HepG2 (cell line): ENCODE measurements around the gene G6PC2. TPM values are rescaled to one million over a fixed set of nuclear protein-coding genes. Genes with fewer than 3 reads are reported as not detected.
"Not testable (repeated sequence)": the region's sequence is repeated elsewhere in the genome, so short reads cannot be mapped to it uniquely, and the experiment has no call there.

Source experiments
- ATAC-seq: fragments of 200-7000 bp; cut with Tn5 transposase; 3 replicates; pipeline ENCODE4 v1.9.1; 2020; ENCODE audit warnings: mild to moderate bottlenecking, moderate library complexity
- BruUV-seq: library from RNA; stranded (reverse); fragments of 400-500 nt; replicated peaks from 2 replicates; lab custom pipeline; 2021; lab: Mats Ljungman, UMichigan
- CTCF ChIA-PET: fragments of 300-600 bp; formaldehyde crosslinking; extraction: SDS; loops from one replicate; lab custom pipeline; 2021; ENCODE audit warnings: low total read pairs, inconsistent platforms, low intra/inter-chr PET ratio; lab: Yijun Ruan, JAX
- POLR2A ChIA-PET: fragments of 350-600 bp; sonication (Branson Sonifier 250); formaldehyde crosslinking; loops from one replicate; lab custom pipeline; 2020; ENCODE audit warnings: antibody characterized with exemption, inconsistent platforms; lab: Yijun Ruan, JAX
- DNase-seq: peaks from one replicate; pipeline ENCODE4 v3.0.0-alpha.2; 2015; ENCODE audit warnings: low spot score
- FAIRE-seq: peaks from 3 replicates; lab custom pipeline; 2011; peaks lifted over from hg19 to GRCh38; lab: Jason Lieb, UNC
- H2AFZ ChIP-seq: one replicate; pipeline ENCODE4 v1.6.1; 2011; ENCODE audit warnings: low read length, inconsistent platforms
- H3K27ac ChIP-seq: fragments of 300-600 bp; 3 replicates; pipeline ENCODE4 v1.8.0; 2011; ENCODE audit warnings: mixed run types, mild to moderate bottlenecking, mixed read lengths, low read length, inconsistent platforms; ENCODE audit not compliant: insufficient read depth; ENCODE audit errors: extremely low read length
- H3K27me3 ChIP-seq, 2 experiments: fragments of 200-600 bp in 1 of 2; 2 replicates in 1 of 2; 3 replicates in 1 of 2; pipeline versions ENCODE4 v1.6.0 to v1.8.0; 2011; ENCODE audit warnings: low read length in 2 of 2, mild to moderate bottlenecking in 2 of 2, moderate library complexity in 2 of 2, inconsistent platforms in 1 of 2; ENCODE audit not compliant: insufficient read depth in 2 of 2, control insufficient read depth in 1 of 2
- H3K36me3 ChIP-seq, 2 experiments: fragments of 200-600 bp in 1 of 2; replicated peaks in 1 of 2; 2 replicates in 1 of 2; 3 replicates in 1 of 2; pipeline versions ENCODE4 v1.5.1 to v1.8.0; 2011; ENCODE audit warnings: low read length in 2 of 2, inconsistent platforms in 1 of 2; ENCODE audit not compliant: insufficient read depth in 2 of 2, control insufficient read depth in 1 of 2
- H3K4me1 ChIP-seq: 2 replicates; pipeline ENCODE4 v1.5.1; 2012; ENCODE audit warnings: low read length, inconsistent platforms; ENCODE audit not compliant: insufficient read depth
- H3K4me2 ChIP-seq: 2 replicates; pipeline ENCODE4 v1.6.0; 2011; ENCODE audit warnings: low read depth, low read length, inconsistent platforms
- H3K4me3 ChIP-seq, 3 experiments: fragments of 200-600 bp in 1 of 3; sonication (generic), shearing (Covaris generic) in 1 of 3; replicated peaks in 1 of 3; 2 replicates each; pipeline ENCODE4 v1.5.1; 2011 to 2016; ENCODE audit warnings: low read length in 3 of 3, inconsistent platforms in 2 of 3, low read depth in 2 of 3, mild to moderate bottlenecking in 2 of 3, control low read depth in 1 of 3, mixed read lengths in 1 of 3; ENCODE audit not compliant: insufficient read depth in 1 of 3
- H3K79me2 ChIP-seq: one replicate; pipeline ENCODE4 v1.6.1; 2011; ENCODE audit warnings: low read length, inconsistent platforms; ENCODE audit not compliant: insufficient read depth
- H3K9ac ChIP-seq: 2 replicates; pipeline ENCODE4 v1.6.0; 2011; ENCODE audit warnings: mild to moderate bottlenecking, low read depth, low read length, inconsistent platforms; ENCODE audit not compliant: insufficient read depth
- H3K9me3 ChIP-seq: 2 replicates; pipeline ENCODE4 v1.5.1; 2012; ENCODE audit warnings: mild to moderate bottlenecking, low read length
- H4K20me1 ChIP-seq: 2 replicates; pipeline ENCODE4 v1.6.0; 2011; ENCODE audit warnings: inconsistent platforms, mild to moderate bottlenecking, low read length, moderate library complexity; ENCODE audit not compliant: insufficient read depth
- WGBS: methylation state at CpG from one replicate; pipeline ENCODE4 v1.1.6; 2017; ENCODE audit warnings: low lambda C conversion rate; 5-methylcytosine and 5-hydroxymethylcytosine counted together
- in situ Hi-C: cut with HindIII; loops from 2 replicates; pipeline ENCODE4 v1.10.0; 2017; ENCODE audit warnings: low pct_unique_long_range_greater_than_20kb; ENCODE audit not compliant: extremely low pct_ligation_motif_present
- intact Hi-C: fragments of 100-400 bp; cut with micrococcal nuclease; formaldehyde crosslinking; loops from one replicate; pipeline ENCODE4 v1.10.0; 2022; ENCODE audit not compliant: unreplicated experiment
- polyA plus RNA-seq, 8 experiments: library from polyadenylated mRNA; depleted of rRNA in 3 of 8; stranded (reverse) in 7 of 8; unstranded in 1 of 8; fragments of >200 nt; fragmentation: Illumina TruSeq in 4 of 8; extraction: Trizol in 4 of 8; gene quantifications; 2 replicates each; pipeline versions ENCODE4 v1.2.1 to v1.2.3, GENCODE V29; 2011 to 2016; ENCODE audit warnings: low read depth in 4 of 8, missing spikeins in 1 of 8, mixed read lengths in 1 of 8; ENCODE audit not compliant: insufficient read depth in 1 of 8
- total RNA-seq, 5 experiments: library from RNA; depleted of rRNA; stranded (reverse); fragments of >200 nt; fragmentation: Illumina TruSeq; extraction: Trizol; gene quantifications; 2 replicates each; pipeline ENCODE4 v1.2.3, GENCODE V29; 2016; ENCODE audit warnings: low read depth in 1 of 5

G6PC2 gene
- total and polyA plus RNA-seq, 2 of the 13 experiments (the other 11 are each of a cell fraction or from before 2014, with no cell fraction given): not detected

GRCh38 chr2:168870369-168870768 is 30.7 kb upstream of the G6PC2 start:
- H3K27me3 ChIP-seq: not testable (repeated sequence)

GRCh38 chr2:168870824-168871223 is 30.3 kb upstream of the G6PC2 start:
- H2AFZ ChIP-seq, intact Hi-C loops, H3K4me2 ChIP-seq, in situ Hi-C loops, H4K20me1 ChIP-seq, H3K4me1 ChIP-seq, POLR2A ChIA-PET, H3K9ac ChIP-seq, BruUV-seq, CTCF ChIA-PET, H3K79me2 ChIP-seq, H3K9me3 ChIP-seq, FAIRE-seq, DNase-seq, H3K4me3 ChIP-seq, ATAC-seq, H3K27me3 ChIP-seq, H3K27ac ChIP-seq: not testable (repeated sequence)
- WGBS: 100% methylated on average over 4 of the region's 4 CpGs
- H3K36me3 ChIP-seq: peaks cover 4 to 37% of the 10 kb centered on the region in 2 experiments; a peak in 4 of 5 replicates

More at GRCh38 chr2:168870369-168870768, 30.7 kb upstream of the G6PC2 start:
- H2AFZ ChIP-seq, BruUV-seq, H3K4me3 ChIP-seq, H4K20me1 ChIP-seq, CTCF ChIA-PET, H3K9me3 ChIP-seq, H3K4me1 ChIP-seq, ATAC-seq, FAIRE-seq, in situ Hi-C loops, H3K79me2 ChIP-seq, DNase-seq, H3K9ac ChIP-seq, H3K27ac ChIP-seq, intact Hi-C loops, H3K4me2 ChIP-seq, POLR2A ChIA-PET: not testable (repeated sequence)
- 100% methylated on average over 1 of the region's 1 CpG for WGBS
- peaks cover 4 to 36% of the 10 kb centered on the region in 2 experiments; a peak in 4 of 5 replicates for H3K36me3 ChIP-seq
